B cell (primary cell): ENCODE measurements around the gene SLIT3. TPM values are rescaled to one million over a fixed set of nuclear protein-coding genes. Genes with fewer than 3 reads are reported as not detected.

ENCODE experiments used
- ATAC-seq: fragments of 200-7000 bp; cut with Tn5 transposase; one replicate; pipeline ENCODE4 v1.10.0; 2021; ENCODE audit warnings: low read depth, mild to moderate bottlenecking, moderate number of reproducible peaks, moderate library complexity
- CTCF ChIA-PET: fragments of 350-600 bp; sonication (Branson Sonifier 250); formaldehyde crosslinking; loops from one replicate; lab custom pipeline; 2021; ENCODE audit warnings: antibody characterized with exemption, inconsistent platforms; lab: Charles Lee
- POLR2A ChIA-PET: fragments of 350-600 bp; sonication (Branson Sonifier 250); formaldehyde crosslinking; loops from one replicate; lab custom pipeline; 2021; ENCODE audit warnings: antibody characterized with exemption; lab: Charles Lee
- DNase-seq: peaks from one replicate; pipeline ENCODE4 v3.0.0; 2013
- H2AFZ ChIP-seq: 2 replicates; pipeline ENCODE4 v1.6.1; 2012; ENCODE audit warnings: mild to moderate bottlenecking, low read depth, low read length; ENCODE audit not compliant: insufficient read depth, poor library complexity, severe bottlenecking
- H3K27ac ChIP-seq, 2 donors: 1 replicate in 1 of 2; 2 replicates in 1 of 2; pipeline ENCODE4 v1.5.1; 2012 to 2013; ENCODE audit warnings: low read length in 2 of 2, mild to moderate bottlenecking in 2 of 2, moderate library complexity in 1 of 2
- H3K27me3 ChIP-seq, 4 experiments: fragments of 200-600 bp in 1 of 4; sonication (generic) in 1 of 4; replicated peaks in 1 of 4; 1 replicate in 2 of 4; 2 replicates in 2 of 4; pipeline versions ENCODE4 v1.6.1 to v1.7.0; 2013 to 2016; ENCODE audit warnings: low read length in 3 of 4, mild to moderate bottlenecking in 2 of 4, mixed read lengths in 1 of 4, moderate library complexity in 1 of 4; ENCODE audit not compliant: insufficient read depth in 4 of 4, control insufficient read depth in 3 of 4; ENCODE audit errors: control extremely low read depth in 1 of 4
- H3K36me3 ChIP-seq, 2 experiments: replicated peaks in 1 of 2; 1 replicate in 1 of 2; 2 replicates in 1 of 2; pipeline versions ENCODE4 v1.6.1 to v1.7.1; 2013; ENCODE audit warnings: low read length in 1 of 2; ENCODE audit not compliant: insufficient read depth in 2 of 2, control insufficient read depth in 1 of 2; ENCODE audit errors: control extremely low read depth in 1 of 2, extremely low read depth in 1 of 2
- H3K4me1 ChIP-seq, 2 donors: fragments of 200-600 bp in 1 of 2; sonication (generic) in 1 of 2; 1 replicate in 1 of 2; 2 replicates in 1 of 2; pipeline versions ENCODE4 v1.5.1 to v1.6.1; 2013 to 2017; ENCODE audit warnings: low read length in 2 of 2; ENCODE audit not compliant: control insufficient read depth in 2 of 2, insufficient read depth in 2 of 2
- H3K4me2 ChIP-seq: replicated peaks from 2 replicates; pipeline ENCODE3; 2012; ENCODE audit warnings: mild to moderate bottlenecking, low read depth, low read length; ENCODE audit not compliant: poor library complexity, severe bottlenecking
- H3K4me3 ChIP-seq, 5 experiments: fragments of 200-600 bp in 1 of 5; sonication (generic) in 1 of 5; 1 replicate in 3 of 5; 2 replicates in 2 of 5; pipeline versions ENCODE4 v1.5.1 to v1.7.0; 2011 to 2016; ENCODE audit warnings: low read length in 4 of 5, mild to moderate bottlenecking in 4 of 5, low read depth in 2 of 5, control low read depth in 1 of 5, moderate library complexity in 1 of 5; ENCODE audit not compliant: insufficient read depth in 1 of 5; ENCODE audit errors: control extremely low read depth in 1 of 5, extremely low read depth in 1 of 5
- H3K79me2 ChIP-seq: fragments of 200-600 bp; sonication (generic); one replicate; pipeline ENCODE4 v1.6.0; 2016; ENCODE audit warnings: low read length; ENCODE audit not compliant: control insufficient read depth, insufficient read depth
- H3K9ac ChIP-seq: fragments of 200-600 bp; sonication (generic); 2 replicates; pipeline ENCODE4 v1.6.1; 2017; ENCODE audit warnings: mild to moderate bottlenecking, low read length, moderate library complexity
- H3K9me3 ChIP-seq, 3 donors: one replicate each; pipeline versions ENCODE4 v1.6.1 to v1.7.1; 2013; ENCODE audit warnings: low read length in 2 of 3; ENCODE audit not compliant: control insufficient read depth in 2 of 3, insufficient read depth in 1 of 3; ENCODE audit errors: control extremely low read depth in 1 of 3
- H4K20me1 ChIP-seq: 2 replicates; pipeline ENCODE4 v1.6.0; 2012; ENCODE audit warnings: mild to moderate bottlenecking, low read length; ENCODE audit not compliant: insufficient read depth, control insufficient read depth, poor library complexity, severe bottlenecking
- H3K27ac Mint-ChIP-seq: one replicate; pipeline ENCODE4 v1.8.0; 2021; ENCODE audit warnings: mixed read lengths
- H3K27me3 Mint-ChIP-seq: one replicate; pipeline ENCODE4 v1.8.0; 2021; ENCODE audit warnings: mixed read lengths
- H3K4me1 Mint-ChIP-seq: one replicate; pipeline ENCODE4 v1.8.0; 2021; ENCODE audit warnings: mixed read lengths
- H3K4me3 Mint-ChIP-seq: one replicate; pipeline ENCODE4 v1.8.0; 2021; ENCODE audit warnings: mixed read lengths
- H3K9me3 Mint-ChIP-seq: one replicate; pipeline ENCODE4 v1.8.0; 2022; ENCODE audit warnings: mixed read lengths; ENCODE audit not compliant: insufficient read depth
- CTCF ChIP-seq: fragments of 200-600 bp; IDR thresholded peaks from one replicate; pipeline ENCODE4 v1.8.0; 2022; ENCODE audit warnings: antibody characterized with exemption, mild to moderate bottlenecking
- EZH2 ChIP-seq: IDR thresholded peaks from 2 replicates; pipeline ENCODE4 v1.6.1; 2012; ENCODE audit warnings: borderline replicate concordance, low read depth, mild to moderate bottlenecking, moderate library complexity, low read length; ENCODE audit not compliant: insufficient read depth, poor library complexity, severe bottlenecking
- WGBS: methylation state at CpG from one replicate; pipeline ENCODE4 v1.1.5; 2013; ENCODE audit warnings: missing lambda C conversion rate; ENCODE audit not compliant: insufficient coverage; 5-methylcytosine and 5-hydroxymethylcytosine counted together
- intact Hi-C: fragments of 100-400 bp; cut with micrococcal nuclease; formaldehyde crosslinking; loops from one replicate; pipeline ENCODE4 v1.10.0; 2022
- polyA plus RNA-seq: library from polyadenylated mRNA; depleted of rRNA; stranded (reverse); fragments of >200 nt; gene quantifications from 2 replicates; pipeline ENCODE4 v1.2.3, GENCODE V29; 2012
- total RNA-seq, 2 donors: library from RNA; stranded (reverse); fragments of 120-200 nt in 1 of 2; gene quantifications; 1 replicate in 1 of 2; 2 replicates in 1 of 2; pipeline versions ENCODE4 v1.2.3 to v1.2.4, GENCODE V29; 2013 to 2022

The SLIT3 gene
- total and polyA plus RNA-seq, 2 donors (not counting 1 experiment from before 2014, with no cell fraction given) = not detected

DNA sequence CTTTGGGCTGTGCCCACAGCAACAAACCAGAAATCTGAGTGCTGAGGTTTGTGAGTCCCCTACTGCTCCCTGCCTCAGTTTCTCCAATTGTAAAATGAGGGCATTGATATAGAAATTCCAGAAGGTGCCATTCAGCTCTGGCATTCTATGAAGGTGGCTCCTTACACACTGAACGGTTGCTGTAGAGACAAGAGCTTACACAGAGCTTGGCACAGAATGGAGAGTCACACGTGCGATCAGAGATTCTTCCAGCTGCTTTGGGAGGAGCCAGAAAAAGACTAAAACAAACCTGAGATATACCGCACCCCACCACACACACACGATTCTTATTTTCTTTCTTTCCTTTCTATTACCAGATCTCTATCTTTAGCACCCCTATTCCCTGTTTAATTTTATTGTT lies 122.7 kb downstream of the SLIT3 start:
- Histone ChIP-seq H3K36me3 (no peaks in the 10 kb centered on the region), H2AFZ (no peak overlapping the region), H3K27me3 (no peaks in the 10 kb centered on the region), H4K20me1 (no peaks in the 10 kb centered on the region), H3K9ac (no peak overlapping the region), H3K27ac (no peak overlapping the region), H3K4me1 (no peaks in the 10 kb centered on the region), H3K9me3 (no peaks in the 10 kb centered on the region), H3K79me2 (no peaks in the 10 kb centered on the region), H3K4me3 (no peak overlapping the region), H3K4me2 (no peak overlapping the region)
- no peak for TF ChIP-seq EZH2
- TF ChIP-seq CTCF = no peak
- ATAC-seq = no peak
- WGBS = 82% methylated on average over 4 of the region's 5 CpGs
- no peak for DNase-seq
- Mint-ChIP-seq H3K4me1 (no peaks in the 10 kb centered on the region), H3K27ac (no peak overlapping the region), H3K9me3 (no peaks in the 10 kb centered on the region), H3K4me3 (no peak overlapping the region), H3K27me3 (no peaks in the 10 kb centered on the region)
- ChIA-PET POLR2A (no interaction called here), CTCF (no interaction called here)
- intact Hi-C loops = no loop called here

DNA sequence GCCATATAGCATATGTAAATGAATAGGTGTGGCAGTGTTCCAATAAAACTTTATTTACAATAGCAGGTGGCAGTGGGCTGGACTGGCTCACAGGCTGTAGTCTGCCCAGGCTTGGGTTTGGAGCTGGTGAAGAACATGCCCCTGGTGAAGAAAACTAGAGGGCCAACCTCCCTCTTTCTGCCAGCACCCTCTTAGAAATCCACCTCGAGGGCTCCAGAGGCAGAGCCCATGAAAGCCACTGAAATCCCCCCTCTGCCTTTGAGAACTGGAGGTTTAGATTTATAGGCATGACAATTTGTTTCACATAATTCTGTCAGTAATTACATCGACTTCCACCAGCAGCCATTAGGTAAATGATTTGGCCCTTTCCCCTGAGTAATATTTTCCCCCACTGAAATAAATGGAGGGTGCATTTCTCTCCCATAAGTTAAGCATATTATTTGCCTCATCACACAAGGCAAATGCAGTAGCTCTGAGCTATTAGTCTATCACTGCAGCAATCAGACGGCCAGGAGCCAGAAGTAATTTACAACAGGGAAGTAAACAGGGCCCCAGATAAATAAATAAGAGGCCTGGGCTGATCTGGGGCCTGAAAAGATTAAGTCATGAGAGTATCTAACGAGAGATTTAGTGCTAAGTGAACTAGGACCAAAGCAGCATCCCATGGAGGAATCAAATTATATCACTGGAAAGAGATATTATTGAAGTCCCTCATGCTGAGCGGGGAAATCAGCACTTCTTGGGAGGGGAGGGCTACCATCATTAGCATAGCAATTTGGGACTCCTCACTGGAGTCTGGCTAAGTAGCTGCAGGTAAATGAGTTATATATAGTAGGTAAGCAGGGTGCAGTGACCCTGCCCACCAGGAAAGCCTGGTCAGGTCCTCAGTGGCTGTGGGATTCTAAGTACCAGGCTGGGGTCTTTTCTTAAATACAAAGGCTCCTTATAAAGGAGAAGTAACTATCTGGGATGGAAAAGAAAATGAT lies 123.9 kb downstream of the SLIT3 start:
- no peaks in the 10 kb centered on the region for H4K20me1 ChIP-seq
- H3K4me2 ChIP-seq = no peak overlapping the region
- no peak overlapping the region for H3K27ac Mint-ChIP-seq
- intact Hi-C loops = no loop called here
- H3K4me1 ChIP-seq = no peaks in the 10 kb centered on the region
- H2AFZ ChIP-seq = no peak overlapping the region
- no peaks in the 10 kb centered on the region for H3K4me1 Mint-ChIP-seq
- ChIA-PET POLR2A (no interaction called here), CTCF (no interaction called here)
- no peaks in the 10 kb centered on the region for H3K27me3 ChIP-seq
- no peak for ATAC-seq
- H3K9me3 ChIP-seq = no peaks in the 10 kb centered on the region
- H3K27ac ChIP-seq = no peak overlapping the region
- no peaks in the 10 kb centered on the region for H3K36me3 ChIP-seq
- no peaks in the 10 kb centered on the region for H3K9me3 Mint-ChIP-seq
- H3K4me3 Mint-ChIP-seq = no peak overlapping the region
- H3K79me2 ChIP-seq = no peaks in the 10 kb centered on the region
- no peaks in the 10 kb centered on the region for H3K27me3 Mint-ChIP-seq
- no peak overlapping the region for H3K4me3 ChIP-seq
- H3K9ac ChIP-seq = no peak overlapping the region
- DNase-seq = no peak
- TF ChIP-seq EZH2 (no peak), CTCF (no peak)
- 71% methylated on average over 3 of the region's 5 CpGs for WGBS
